Vagina (tissue), 2 donors: ENCODE results near the gene CDC42EP2. TPM values are rescaled to one million over a fixed set of nuclear protein-coding genes. Genes with fewer than 3 reads are reported as not detected.

ENCODE experiments used
- DNase-seq, 2 donors: peaks; one replicate each; pipeline ENCODE4 v3.0.0-alpha.2; 2017; ENCODE audit errors: extremely low spot score in 2 of 2
- H3K27ac ChIP-seq: fragments of 200-600 bp; sonication (generic); one replicate; pipeline ENCODE4 v1.5.1; 2019
- H3K27me3 ChIP-seq: fragments of 200-600 bp; sonication (generic); one replicate; pipeline ENCODE4 v1.5.1; 2019
- H3K36me3 ChIP-seq, 2 donors: fragments of 200-600 bp; sonication (generic); one replicate each; pipeline ENCODE4 v1.5.1; 2017 to 2019
- H3K4me1 ChIP-seq: fragments of 200-600 bp; sonication (generic); one replicate; pipeline ENCODE4 v1.5.1; 2019
- H3K4me3 ChIP-seq, 2 donors: fragments of 200-600 bp; sonication (generic); 1 replicate in 1 of 2; 2 replicates in 1 of 2; pipeline ENCODE4 v1.5.1; 2016 to 2019
- H3K9me3 ChIP-seq: fragments of 200-600 bp; sonication (generic); one replicate; pipeline ENCODE4 v1.5.1; 2019
- CTCF ChIP-seq, 3 experiments: fragments of 450-650 bp in 2 of 3; fragments of 200-600 bp in 1 of 3; sonication (generic) in 1 of 3; IDR thresholded peaks; one replicate each; pipeline ENCODE4 v1.5.1; 2017 to 2019; ENCODE audit warnings: antibody characterized with exemption in 3 of 3, mild to moderate bottlenecking in 2 of 3, moderate library complexity in 2 of 3
- POLR2A ChIP-seq, 2 donors: fragments of 450-650 bp; IDR thresholded peaks; one replicate each; pipeline ENCODE4 v1.6.1; 2017; ENCODE audit warnings: antibody characterized with exemption in 2 of 2, mild to moderate bottlenecking in 2 of 2, moderate library complexity in 2 of 2
- POLR2AphosphoS5 ChIP-seq, 2 donors: sonication (generic); formaldehyde crosslinking; IDR thresholded peaks; one replicate each; pipeline ENCODE4 v1.9.0; 2017; ENCODE audit warnings: antibody characterized with exemption in 2 of 2, mild to moderate bottlenecking in 2 of 2, low read depth in 1 of 2; ENCODE audit not compliant: insufficient read depth in 1 of 2
- intact Hi-C: fragments of 100-400 bp; cut with DNase I; formaldehyde crosslinking; loops from one replicate; pipeline ENCODE4 v1.15.1; 2023
- total RNA-seq: library from RNA; depleted of rRNA; stranded (reverse); fragments of >200 nt; gene quantifications from one replicate; pipeline ENCODE4 v1.2.3, GENCODE V29; 2016

Gene CDC42EP2
- total RNA-seq, 1 donor from 2014 or later = 27.7 TPM

- TF ChIP-seq POLR2AphosphoS5 (IDR thresholded peaks at IDR 0.05; ENCODE audit: insufficient read depth in 1 of 2, low read depth in 1 of 2) = peak in 1 of 2 donors; percentile 59
- TF ChIP-seq POLR2A (IDR thresholded peaks at IDR 0.05) = no peak
- peak in 1 of 2 donors; percentile 91 for DNase-seq
- peaks cover 0 to 15% of the 10 kb centered on the region in 2 donors for H3K36me3 ChIP-seq
- peak overlapping the region; percentile 90 for H3K27ac ChIP-seq
- intact Hi-C loops = loop anchor here (2.0 kb wide), 1 partner anchor 42 kb away; no protein-coding TSS in a partner anchor
- H3K4me1 ChIP-seq = peaks cover 72% of the 10 kb centered on the region
- H3K27me3 ChIP-seq = no peaks in the 10 kb centered on the region
- H3K9me3 ChIP-seq = no peaks in the 10 kb centered on the region
- peak overlapping the region; percentile 89 to 94 for H3K4me3 ChIP-seq
Observed at GRCh38 chr11:65317025-65317786, 2.5 kb downstream of the CDC42EP2 start.

- peak overlapping the region; percentile 33 for H3K27ac ChIP-seq
- peaks cover 0 to 15% of the 10 kb centered on the region in 2 donors for H3K36me3 ChIP-seq
- intact Hi-C loops = loop anchor here (10.0 kb wide), 1 partner anchor 196 kb away; the partner anchor contains the start of genes FAU and MRPL49
- no peaks in the 10 kb centered on the region for H3K9me3 ChIP-seq
- no peak for TF ChIP-seq POLR2A (IDR thresholded peaks at IDR 0.05)
- TF ChIP-seq CTCF (IDR thresholded peaks at IDR 0.05) = no peak
- no peak for TF ChIP-seq POLR2AphosphoS5 (IDR thresholded peaks at IDR 0.05; ENCODE audit: insufficient read depth in 1 of 2, low read depth in 1 of 2)
- H3K27me3 ChIP-seq = no peaks in the 10 kb centered on the region
- DNase-seq = peak in 1 of 2 donors; percentile 62
- H3K4me1 ChIP-seq = peaks cover 57% of the 10 kb centered on the region
- no peak overlapping the region for H3K4me3 ChIP-seq
Observed at GRCh38 chr11:65320386-65321075, 5.9 kb downstream of the CDC42EP2 start.

GRCh38 chr11:65321076-65321475, 6.4 kb downstream of the CDC42EP2 start:
- no peaks in the 10 kb centered on the region for H3K9me3 ChIP-seq
- DNase-seq = peak in 1 of 2 donors; percentile 81
- H3K4me3 ChIP-seq = no peak overlapping the region
- H3K27ac ChIP-seq = peak overlapping the region; percentile 33
- intact Hi-C loops = loop anchor here (10.0 kb wide), 1 partner anchor 196 kb away; the partner anchor contains the start of genes FAU and MRPL49
- peaks cover 0 to 15% of the 10 kb centered on the region in 2 donors for H3K36me3 ChIP-seq
- H3K27me3 ChIP-seq = no peaks in the 10 kb centered on the region
- peaks cover 52% of the 10 kb centered on the region for H3K4me1 ChIP-seq
- no peak for TF ChIP-seq POLR2AphosphoS5 (IDR thresholded peaks at IDR 0.05; ENCODE audit: insufficient read depth in 1 of 2, low read depth in 1 of 2)
- no peak for TF ChIP-seq CTCF (IDR thresholded peaks at IDR 0.05)
- TF ChIP-seq POLR2A (IDR thresholded peaks at IDR 0.05) = no peak

GRCh38 chr11:65321828-65322485, 7.3 kb downstream of the CDC42EP2 start:
- TF ChIP-seq POLR2AphosphoS5 (IDR thresholded peaks at IDR 0.05; ENCODE audit: insufficient read depth in 1 of 2, low read depth in 1 of 2) (peak in 1 of 2 donors; percentile 80), POLR2A (IDR thresholded peaks at IDR 0.05) (no peak)
- H3K9me3 ChIP-seq = no peaks in the 10 kb centered on the region
- peaks cover 0 to 15% of the 10 kb centered on the region in 2 donors for H3K36me3 ChIP-seq
- H3K4me1 ChIP-seq = peaks cover 43% of the 10 kb centered on the region
- H3K27me3 ChIP-seq = no peaks in the 10 kb centered on the region
- no peak overlapping the region for H3K4me3 ChIP-seq
- peak overlapping the region; percentile 33 for H3K27ac ChIP-seq
- peak in 1 of 2 donors; percentile 89 for DNase-seq
- intact Hi-C loops = loop anchor here (10.0 kb wide), 1 partner anchor 197 kb away; the partner anchor contains the start of genes FAU and MRPL49

GRCh38 chr11:65323813-65324212, 9.1 kb downstream of the CDC42EP2 start:
- peak in 1 of 2 donors; percentile 88 for DNase-seq
- peaks cover 28% of the 10 kb centered on the region for H3K4me1 ChIP-seq
- peaks cover 0 to 15% of the 10 kb centered on the region in 2 donors for H3K36me3 ChIP-seq
- no peaks in the 10 kb centered on the region for H3K9me3 ChIP-seq
- intact Hi-C loops = loop anchor here (10.0 kb wide), 1 partner anchor 199 kb away; the partner anchor contains the start of genes FAU and MRPL49
- H3K27me3 ChIP-seq = no peaks in the 10 kb centered on the region
- TF ChIP-seq POLR2A (IDR thresholded peaks at IDR 0.05) = no peak
- TF ChIP-seq CTCF (IDR thresholded peaks at IDR 0.05) = no peak
- TF ChIP-seq POLR2AphosphoS5 (IDR thresholded peaks at IDR 0.05; ENCODE audit: insufficient read depth in 1 of 2, low read depth in 1 of 2) = no peak
- no peak overlapping the region for H3K4me3 ChIP-seq
- no peak overlapping the region for H3K27ac ChIP-seq
